ENCODE measurements around the gene SS18L1.

DNA sequence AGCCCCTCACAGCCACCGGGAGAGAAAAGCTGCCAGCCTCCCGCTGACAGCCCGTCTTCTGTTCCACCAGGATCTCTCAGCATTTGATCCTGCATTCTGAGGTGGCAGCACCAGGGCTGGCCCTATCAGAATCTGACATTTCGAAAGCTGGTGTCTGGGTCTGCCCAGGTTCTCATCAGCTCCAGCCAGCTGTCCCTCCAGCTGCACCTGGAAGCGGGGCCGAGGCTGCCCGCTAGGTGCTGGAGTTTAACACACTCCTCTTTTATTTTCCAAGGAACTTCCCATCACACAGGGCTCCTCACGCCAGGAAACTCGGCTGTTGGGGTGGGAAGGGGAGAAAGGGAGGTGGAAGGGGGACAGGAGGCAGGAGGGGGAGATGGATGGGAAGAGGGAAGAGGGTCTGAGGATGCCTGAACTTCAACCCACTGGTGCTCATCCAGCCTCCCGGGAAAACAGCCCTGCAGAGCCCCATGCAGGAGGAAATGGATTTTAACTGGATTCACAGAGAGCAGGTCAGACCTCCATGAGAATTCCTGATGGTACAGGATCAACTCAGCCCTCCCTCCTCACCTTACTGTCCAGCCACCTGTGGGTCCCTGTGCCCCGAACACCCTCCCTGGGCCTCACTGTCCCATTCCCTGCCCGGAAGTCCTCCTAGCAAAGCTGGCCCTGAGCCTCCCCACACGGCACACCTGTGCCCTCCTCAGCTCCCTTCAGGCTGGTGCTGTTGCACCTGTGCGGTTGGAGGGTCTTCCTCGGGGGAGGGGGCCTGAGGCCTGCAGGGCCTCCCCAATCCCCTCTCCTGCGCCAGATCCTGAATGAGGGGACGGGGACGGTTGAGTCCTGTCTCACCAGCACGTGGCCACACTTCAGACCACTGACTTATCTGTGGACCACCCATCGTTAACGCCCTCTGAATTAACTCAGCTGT lies 25.2 kb upstream of the SS18L1 start:
- TF ChIP-seq CTCF (IDR thresholded peaks at IDR 0.05) = no peak
- TF ChIP-seq POLR2A (IDR thresholded peaks at IDR 0.05) = no peak
